Measurements from ENCODE around the gene AP1B1.

AP1B1 gene

GRCh38 chr22:29352778-29353177, 35.6 kb downstream of the AP1B1 start:
- ChIA-PET POLR2A (no interaction called here), CTCF (no interaction called here)
- DNase-seq (ENCODE audit: extremely low spot score), result no peak
- TF ChIP-seq CTCF (IDR thresholded peaks at IDR 0.05; ENCODE audit: control extremely low read depth, extremely low read depth, low read depth, missing control alignments), result no peak

- DNase-seq (ENCODE audit: extremely low spot score), result no peak
- ChIA-PET CTCF (no interaction called here), POLR2A (no interaction called here)
- no peak for TF ChIP-seq CTCF (IDR thresholded peaks at IDR 0.05; ENCODE audit: control extremely low read depth, extremely low read depth, low read depth, missing control alignments)
Observed at GRCh38 chr22:29351891-29352290, 36.5 kb downstream of the AP1B1 start.

- ChIA-PET CTCF (no interaction called here), POLR2A (no interaction called here)
- no peak for DNase-seq (ENCODE audit: extremely low spot score)
- no peak for TF ChIP-seq CTCF (IDR thresholded peaks at IDR 0.05; ENCODE audit: control extremely low read depth, extremely low read depth, low read depth, missing control alignments)
Observed at GRCh38 chr22:29351042-29351441, 37.3 kb downstream of the AP1B1 start.

GRCh38 chr22:29348956-29349355, 39.4 kb downstream of the AP1B1 start:
- CTCF ChIA-PET, result interaction anchor here (1.1 to 1.4 kb wide), 2 partner anchors 12 to 28 kb away, joined by 3 read pairs; no protein-coding TSS in a partner anchor
- POLR2A ChIA-PET, result no interaction called here
- no peak for TF ChIP-seq CTCF (IDR thresholded peaks at IDR 0.05; ENCODE audit: control extremely low read depth, extremely low read depth, low read depth, missing control alignments)
- no peak for DNase-seq (ENCODE audit: extremely low spot score)

GRCh38 chr22:29348041-29348440, 40.3 kb downstream of the AP1B1 start:
- no peak for TF ChIP-seq CTCF (IDR thresholded peaks at IDR 0.05; ENCODE audit: control extremely low read depth, extremely low read depth, low read depth, missing control alignments)
- POLR2A ChIA-PET, result no interaction called here
- no peak for DNase-seq (ENCODE audit: extremely low spot score)
- CTCF ChIA-PET, result interaction anchor here (1.4 kb wide), 1 partner anchor 27 kb away, joined by 3 read pairs; no protein-coding TSS in a partner anchor

- ChIA-PET POLR2A (interaction anchor here (0.6 kb wide), 1 partner anchor 226 kb away, joined by 4 read pairs; no protein-coding TSS in a partner anchor), CTCF (interaction anchor here (1.7 kb wide), 1 partner anchor 14 kb away, joined by 4 read pairs; no protein-coding TSS in a partner anchor)
- TF ChIP-seq CTCF (IDR thresholded peaks at IDR 0.05; ENCODE audit: control extremely low read depth, extremely low read depth, low read depth, missing control alignments), result no peak
- no peak for DNase-seq (ENCODE audit: extremely low spot score)
Observed at GRCh38 chr22:29346659-29347058, 41.7 kb downstream of the AP1B1 start.

All from GM10248 (cell line).